H1 (cell line): ENCODE results near the gene TSPEAR. TPM values are rescaled to one million over a fixed set of nuclear protein-coding genes. Genes with fewer than 3 reads are reported as not detected.

ENCODE experiments used
- CTCF ChIA-PET: fragments of 300-600 bp; sonication (Branson Sonifier 250); formaldehyde crosslinking; loops from one replicate; lab custom pipeline; 2021; ENCODE audit not compliant: partially characterized antibody; lab: Charles Lee
- POLR2A ChIA-PET: fragments of 300-600 bp; sonication (Branson Sonifier 250); formaldehyde crosslinking; loops from one replicate; lab custom pipeline; 2021; ENCODE audit warnings: inconsistent platforms; ENCODE audit not compliant: partially characterized antibody; lab: Charles Lee
- DNase-seq, 2 experiments: peaks; one replicate each; pipeline versions ENCODE4 v3.0.0 to v3.0.0-alpha.2; 2010 to 2022; ENCODE audit warnings: low spot score in 2 of 2, low read depth in 1 of 2, mixed read lengths in 1 of 2
- FAIRE-seq: peaks from 2 replicates; lab custom pipeline; 2011; peaks lifted over from hg19 to GRCh38; lab: Jason Lieb, UNC
- H2AFZ ChIP-seq: 2 replicates; pipeline ENCODE4 v1.8.1; 2012; ENCODE audit warnings: low read length, inconsistent platforms
- H2AK5ac ChIP-seq: 2 replicates; pipeline ENCODE4 v1.6.1; 2013; ENCODE audit warnings: low read depth, low read length
- H2BK120ac ChIP-seq: replicated peaks from 2 replicates; pipeline ENCODE3; 2013; ENCODE audit warnings: low read depth, low read length, inconsistent platforms
- H2BK12ac ChIP-seq: 2 replicates; pipeline ENCODE4 v1.6.1; 2013; ENCODE audit warnings: low read depth, low read length
- H2BK15ac ChIP-seq: 2 replicates; pipeline ENCODE4 v1.6.1; 2013; ENCODE audit warnings: low read length
- H2BK20ac ChIP-seq: 2 replicates; pipeline ENCODE4 v1.6.1; 2013; ENCODE audit warnings: low read length
- H2BK5ac ChIP-seq: 2 replicates; pipeline ENCODE4 v1.6.1; 2013; ENCODE audit warnings: low read depth, low read length
- H3K14ac ChIP-seq: 2 replicates; pipeline ENCODE4 v1.6.1; 2013; ENCODE audit warnings: inconsistent platforms; ENCODE audit not compliant: insufficient read length
- H3K18ac ChIP-seq: 2 replicates; pipeline ENCODE4 v1.6.1; 2013; ENCODE audit warnings: low read length; ENCODE audit errors: extremely low read depth
- H3K23ac ChIP-seq: 2 replicates; pipeline ENCODE4 v1.6.1; 2013; ENCODE audit warnings: inconsistent platforms; ENCODE audit not compliant: insufficient read length
- H3K23me2 ChIP-seq: 2 replicates; pipeline ENCODE4 v1.6.1; 2013; ENCODE audit warnings: low read depth, low read length
- H3K27ac ChIP-seq: 2 replicates; pipeline ENCODE4 v1.6.1; 2011; ENCODE audit warnings: low read depth, low read length, inconsistent platforms
- H3K27me3 ChIP-seq, 4 experiments: replicated peaks in 1 of 4; 1 replicate in 1 of 4; 2 replicates in 3 of 4; pipeline versions ENCODE4 v1.6.1 to v1.8.1; 2011 to 2013; ENCODE audit warnings: low read length in 3 of 4, mild to moderate bottlenecking in 3 of 4, inconsistent platforms in 2 of 4, mixed read lengths in 2 of 4, moderate library complexity in 1 of 4; ENCODE audit not compliant: control insufficient read depth in 3 of 4, insufficient read depth in 3 of 4; ENCODE audit errors: extremely low read depth in 1 of 4
- H3K36me3 ChIP-seq, 4 experiments: 2 replicates each; pipeline versions ENCODE4 v1.6.1 to v1.8.1; 2011 to 2013; ENCODE audit warnings: mild to moderate bottlenecking in 4 of 4, low read length in 3 of 4, moderate library complexity in 2 of 4, control low read depth in 1 of 4, inconsistent platforms in 1 of 4; ENCODE audit not compliant: insufficient read depth in 4 of 4, control insufficient read depth in 2 of 4
- H3K4ac ChIP-seq: replicated peaks from 2 replicates; pipeline ENCODE3; 2013; ENCODE audit warnings: low read length, low read depth, mixed read lengths, inconsistent platforms; ENCODE audit not compliant: insufficient read length
- H3K4me1 ChIP-seq, 4 experiments: replicated peaks in 1 of 4; 1 replicate in 1 of 4; 2 replicates in 3 of 4; pipeline versions ENCODE4 v1.6.1 to v1.8.1; 2011 to 2013; ENCODE audit warnings: low read length in 3 of 4, inconsistent platforms in 2 of 4, mixed read lengths in 1 of 4; ENCODE audit not compliant: insufficient read depth in 4 of 4, control insufficient read depth in 3 of 4
- H3K4me2 ChIP-seq, 2 experiments: 2 replicates each; pipeline versions ENCODE4 v1.6.1 to v1.8.1; 2011 to 2013; ENCODE audit warnings: low read depth in 2 of 2, low read length in 2 of 2, control low read depth in 1 of 2, inconsistent platforms in 1 of 2, mild to moderate bottlenecking in 1 of 2; ENCODE audit not compliant: insufficient read depth in 1 of 2
- H3K4me3 ChIP-seq, 4 experiments: fragments of 200-600, 300-600 bp in 1 of 4; sonication (generic), shearing (Covaris generic), sonication (Bioruptor Twin) in 1 of 4; 2 replicates each; pipeline versions ENCODE4 v1.5.1 to v1.8.1; 2011 to 2016; ENCODE audit warnings: low read length in 4 of 4, low read depth in 3 of 4, control low read depth in 2 of 4, inconsistent platforms in 2 of 4, mild to moderate bottlenecking in 2 of 4, mixed read lengths in 1 of 4, moderate library complexity in 1 of 4; ENCODE audit not compliant: insufficient read depth in 2 of 4; ENCODE audit errors: extremely low read depth in 1 of 4
- H3K56ac ChIP-seq: replicated peaks from 2 replicates; pipeline ENCODE3; 2013; ENCODE audit warnings: low read depth, mild to moderate bottlenecking, mixed read lengths, low read length, inconsistent platforms; ENCODE audit not compliant: insufficient read length
- H3K79me1 ChIP-seq: 2 replicates; pipeline ENCODE4 v1.6.1; 2013; ENCODE audit warnings: low read depth, low read length, control low read depth
- H3K79me2 ChIP-seq, 2 experiments: 2 replicates each; pipeline versions ENCODE4 v1.6.1 to v1.8.1; 2012 to 2013; ENCODE audit warnings: low read length in 2 of 2, mild to moderate bottlenecking in 2 of 2, inconsistent platforms in 1 of 2; ENCODE audit not compliant: insufficient read depth in 2 of 2, control insufficient read depth in 1 of 2
- H3K9ac ChIP-seq, 4 experiments: replicated peaks in 1 of 4; 1 replicate in 1 of 4; 2 replicates in 3 of 4; pipeline versions ENCODE4 v1.6.1 to v1.8.1; 2011 to 2013; ENCODE audit warnings: low read depth in 3 of 4, low read length in 3 of 4, control low read depth in 2 of 4, mild to moderate bottlenecking in 2 of 4, moderate library complexity in 2 of 4, inconsistent platforms in 1 of 4; ENCODE audit errors: extremely low read depth in 1 of 4
- H3K9me3 ChIP-seq, 2 experiments: 2 replicates each; pipeline versions ENCODE4 v1.6.1 to v1.8.1; 2012 to 2013; ENCODE audit warnings: mild to moderate bottlenecking in 2 of 2, moderate library complexity in 2 of 2, control low read depth in 1 of 2, inconsistent platforms in 1 of 2, low read depth in 1 of 2, low read length in 1 of 2, mixed read lengths in 1 of 2; ENCODE audit not compliant: insufficient read depth in 2 of 2
- H4K20me1 ChIP-seq, 2 experiments: replicated peaks in 1 of 2; 2 replicates each; pipeline versions ENCODE3 to v1.8.1; 2011 to 2013; ENCODE audit warnings: inconsistent platforms in 2 of 2, low read length in 2 of 2, mild to moderate bottlenecking in 1 of 2; ENCODE audit not compliant: insufficient read depth in 2 of 2, control insufficient read depth in 1 of 2
- H4K5ac ChIP-seq: 2 replicates; pipeline ENCODE4 v1.6.1; 2013; ENCODE audit warnings: low read length, low read depth, mixed read lengths, inconsistent platforms; ENCODE audit not compliant: insufficient read length
- H4K8ac ChIP-seq: 2 replicates; pipeline ENCODE4 v1.8.0; 2013; ENCODE audit warnings: mild to moderate bottlenecking, moderate library complexity, low read length, inconsistent platforms; ENCODE audit not compliant: insufficient read depth; ENCODE audit errors: extremely low read depth
- H4K91ac ChIP-seq: replicated peaks from 2 replicates; pipeline ENCODE3; 2013; ENCODE audit warnings: low read length, mixed read lengths, inconsistent platforms; ENCODE audit not compliant: insufficient read length
- BACH1 ChIP-seq: IDR thresholded peaks from 2 replicates; pipeline ENCODE4 v1.6.1; 2012; ENCODE audit warnings: low read length, improper control_type of control experiment
- CBX8 ChIP-seq: fragments of 300-800, 300-1000 bp; sonication (generic); IDR thresholded peaks from 2 replicates; pipeline ENCODE4 v1.7.1; 2016; ENCODE audit warnings: low read depth, low read length, borderline replicate concordance
- CHD1 ChIP-seq: IDR thresholded peaks from 2 replicates; pipeline ENCODE4 v1.6.1; 2012; ENCODE audit warnings: low read depth, low read length, improper control_type of control experiment
- CREB1 ChIP-seq: IDR thresholded peaks from 2 replicates; pipeline ENCODE4 v1.6.1; 2012; ENCODE audit warnings: inconsistent platforms
- FOSL1 ChIP-seq: IDR thresholded peaks from 2 replicates; pipeline ENCODE4 v1.6.1; 2011; ENCODE audit warnings: mild to moderate bottlenecking, low read depth, low read length, moderate library complexity; ENCODE audit not compliant: insufficient read depth
- GABPA ChIP-seq: IDR thresholded peaks from 2 replicates; pipeline ENCODE4 v1.6.1; 2011; ENCODE audit warnings: mild to moderate bottlenecking, low read length, moderate library complexity, borderline replicate concordance; ENCODE audit not compliant: insufficient read depth
- KDM4A ChIP-seq: IDR thresholded peaks from one replicate; pipeline ENCODE4 v1.7.1; 2012; ENCODE audit warnings: low read depth, mild to moderate bottlenecking, moderate library complexity, low read length, inconsistent platforms; ENCODE audit not compliant: severe bottlenecking
- PHF8 ChIP-seq: fragments of 200-600 bp; sonication (generic); conservative IDR thresholded peaks from 2 replicates; pipeline ENCODE4 v1.7.1; 2012; ENCODE audit warnings: low read depth, mild to moderate bottlenecking, inconsistent platforms, low read length, moderate library complexity
- POLR2AphosphoS5 ChIP-seq: IDR thresholded peaks from 2 replicates; pipeline ENCODE4 v1.6.1; 2011; ENCODE audit warnings: low read depth, low read length
- RBBP5 ChIP-seq: IDR thresholded peaks from 2 replicates; pipeline ENCODE4 v1.7.1; 2012; ENCODE audit warnings: low read depth, mild to moderate bottlenecking, inconsistent platforms, low read length, moderate library complexity, borderline replicate concordance
- SP1 ChIP-seq: IDR thresholded peaks from 2 replicates; pipeline ENCODE4 v1.6.1; 2011; ENCODE audit warnings: low read depth, low read length
- SP4 ChIP-seq: IDR thresholded peaks from 2 replicates; pipeline ENCODE4 v1.6.1; 2012; ENCODE audit warnings: low read length, inconsistent platforms
- WGBS, 2 experiments: shearing (Covaris generic) in 1 of 2; methylation state at CpG; one replicate each; pipeline versions ENCODE4 v1.1.6 to v1.1.7; 2013 to 2015; ENCODE audit warnings: low lambda C conversion rate in 2 of 2, mixed read lengths in 2 of 2, inconsistent platforms in 1 of 2, low coverage in 1 of 2, missing lambda C conversion rate in 1 of 2; ENCODE audit not compliant: insufficient replicate concordance in 2 of 2, insufficient coverage in 1 of 2, insufficient read length in 1 of 2; ENCODE audit errors: extremely low coverage in 1 of 2, missing lambda C conversion rate in 1 of 2; 5-methylcytosine and 5-hydroxymethylcytosine counted together
- polyA plus RNA-seq, 7 experiments: library from polyadenylated mRNA; depleted of rRNA in 3 of 7; stranded (reverse) in 5 of 7; unstranded in 2 of 7; fragments of >200 nt in 5 of 7; fragments of 200-250 nt in 2 of 7; gene quantifications; 1 replicate in 5 of 7; 2 replicates in 1 of 7; 4 replicates in 1 of 7; pipeline versions ENCODE4 v1.2.1 to v1.2.3, GENCODE V29; 2011 to 2013; ENCODE audit warnings: missing spikeins in 2 of 7, mixed read lengths in 2 of 7
- total RNA-seq: library from RNA; stranded (reverse); fragmentation: NEBNext Ultra II Directional; extraction: Animal tissue kit (Norgen Biotek cat#: 25700); gene quantifications from 2 replicates; pipeline ENCODE4 v1.2.1, GENCODE V29; 2021
- TF ChIP-seq, protein P1 (sequence below): IDR thresholded peaks from 2 replicates; pipeline ENCODE4 v1.6.1; 2012; ENCODE audit warnings: low read length, inconsistent platforms

Gene TSPEAR
- total and polyA plus RNA-seq, 2 of the 8 experiments (the other 6 are each of a cell fraction or from before 2014, with no cell fraction given): 0.58 to 0.89 TPM

DNA sequence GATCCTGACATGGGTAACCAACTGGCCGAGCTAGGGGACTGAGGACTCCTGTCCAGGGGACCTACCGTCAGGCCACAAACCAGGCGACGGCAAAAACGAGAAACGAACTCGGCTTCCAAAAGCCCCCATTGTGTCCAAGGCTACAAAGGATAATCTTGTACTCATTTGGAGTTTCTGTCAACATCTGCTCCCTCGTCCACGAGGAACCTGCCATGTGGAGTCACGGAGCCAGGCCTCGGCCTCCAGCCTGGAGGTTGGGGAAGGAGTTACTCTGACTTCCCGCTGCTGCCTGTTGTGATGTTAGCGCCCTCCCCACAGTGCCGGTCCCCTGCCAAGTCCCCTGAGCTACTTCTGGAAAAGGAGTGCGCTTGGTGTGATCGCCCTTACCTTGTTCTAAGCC lies 178.7 kb downstream of the TSPEAR start:
- Histone ChIP-seq H3K18ac (no peak overlapping the region), H3K9ac (no peak overlapping the region), H3K4me3 (no peak overlapping the region), H2AFZ (no peak overlapping the region), H2BK120ac (no peak overlapping the region), H2BK15ac (no peak overlapping the region)
- CTCF ChIA-PET: interaction anchor here (0.6 to 1.6 kb wide), 4 partner anchors 12 to 730 kb away, joined by 3 to 10 read pairs (median 3); no protein-coding TSS in a partner anchor
- no peak for DNase-seq
- TF ChIP-seq CBX8 (no peak), CREB1 (no peak), FOSL1 (no peak), PHF8 (no peak), RBBP5 (no peak), SP1 (no peak), POLR2AphosphoS5 (no peak), BACH1 (no peak), CHD1 (no peak), GABPA (no peak), SP4 (no peak), KDM4A (no peak)
- TF ChIP-seq, protein P1, sequence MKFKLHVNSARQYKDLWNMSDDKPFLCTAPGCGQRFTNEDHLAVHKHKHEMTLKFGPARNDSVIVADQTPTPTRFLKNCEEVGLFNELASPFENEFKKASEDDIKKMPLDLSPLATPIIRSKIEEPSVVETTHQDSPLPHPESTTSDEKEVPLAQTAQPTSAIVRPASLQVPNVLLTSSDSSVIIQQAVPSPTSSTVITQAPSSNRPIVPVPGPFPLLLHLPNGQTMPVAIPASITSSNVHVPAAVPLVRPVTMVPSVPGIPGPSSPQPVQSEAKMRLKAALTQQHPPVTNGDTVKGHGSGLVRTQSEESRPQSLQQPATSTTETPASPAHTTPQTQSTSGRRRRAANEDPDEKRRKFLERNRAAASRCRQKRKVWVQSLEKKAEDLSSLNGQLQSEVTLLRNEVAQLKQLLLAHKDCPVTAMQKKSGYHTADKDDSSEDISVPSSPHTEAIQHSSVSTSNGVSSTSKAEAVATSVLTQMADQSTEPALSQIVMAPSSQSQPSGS: no peak
- TF ChIP-seq, all 59 proteins: peak for 0
- H4K5ac ChIP-seq: no peak overlapping the region
- H3K79me2 ChIP-seq: no peaks in the 10 kb centered on the region
- POLR2A ChIA-PET: interaction anchor here (1.0 to 1.9 kb wide), 2 partner anchors 12 to 16 kb away, joined by 3 to 6 read pairs; no protein-coding TSS in a partner anchor
- no peak overlapping the region for H3K4me2 ChIP-seq
- peaks cover 4% of the 10 kb centered on the region; the same call in 1 of the 2 replicates for H3K23me2 ChIP-seq
- H2BK5ac ChIP-seq: no peak overlapping the region
- no peaks in the 10 kb centered on the region for H3K27me3 ChIP-seq
- H3K23ac ChIP-seq: no peak overlapping the region
- no peak overlapping the region for H3K56ac ChIP-seq
- WGBS, 2 experiments: 92% methylated on average over 16 of the region's 16 CpGs; no CpG with 5 or more reads in 1 of the 2 experiments
- no peaks in the 10 kb centered on the region for H3K9me3 ChIP-seq
- no peak overlapping the region for H2AK5ac ChIP-seq
- H3K36me3 ChIP-seq: no peaks in the 10 kb centered on the region
- no peak overlapping the region for H3K14ac ChIP-seq
- no peak overlapping the region for H3K27ac ChIP-seq
- no peak overlapping the region for H4K91ac ChIP-seq
- no peak overlapping the region for H4K8ac ChIP-seq
- H4K20me1 ChIP-seq: peaks cover 0 to 2% of the 10 kb centered on the region in 2 experiments
- H3K4me1 ChIP-seq: peaks cover 0 to 3% (median 0%) of the 10 kb centered on the region in 4 experiments; a peak in 1 of 7 replicates
- FAIRE-seq: no peak
- H3K79me1 ChIP-seq: no peaks in the 10 kb centered on the region
- no peak overlapping the region for H2BK12ac ChIP-seq
- no peak overlapping the region for H2BK20ac ChIP-seq
- H3K4ac ChIP-seq: no peak overlapping the region
